ENCODE measurements around the gene ATP13A3.

ATP13A3 gene

DNA sequence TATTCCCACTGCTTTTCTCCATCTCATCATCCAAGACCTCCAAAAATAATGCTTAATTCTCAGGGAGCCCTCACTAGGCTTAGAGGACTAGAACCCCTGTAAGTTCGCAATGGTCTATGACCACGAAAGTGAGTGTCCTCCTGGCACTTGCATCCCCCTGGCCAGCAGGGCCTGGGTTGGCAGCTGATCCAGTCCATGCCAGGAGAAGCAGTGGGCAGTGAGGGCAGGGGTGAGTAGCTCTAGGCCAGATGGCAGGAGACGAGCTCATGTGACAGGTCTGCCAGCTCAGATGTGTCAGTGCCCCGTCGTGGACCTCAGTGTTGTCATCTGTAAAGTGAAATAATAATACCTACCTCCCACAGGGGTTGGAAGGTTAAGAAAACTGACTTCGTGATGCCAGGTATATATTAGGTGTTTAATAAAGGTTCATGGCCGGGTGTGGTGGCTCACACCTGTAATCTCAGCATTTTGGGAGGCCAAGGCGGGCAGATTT lies 98.8 kb downstream of the ATP13A3 start:
- DNase-seq = no peak

DNA sequence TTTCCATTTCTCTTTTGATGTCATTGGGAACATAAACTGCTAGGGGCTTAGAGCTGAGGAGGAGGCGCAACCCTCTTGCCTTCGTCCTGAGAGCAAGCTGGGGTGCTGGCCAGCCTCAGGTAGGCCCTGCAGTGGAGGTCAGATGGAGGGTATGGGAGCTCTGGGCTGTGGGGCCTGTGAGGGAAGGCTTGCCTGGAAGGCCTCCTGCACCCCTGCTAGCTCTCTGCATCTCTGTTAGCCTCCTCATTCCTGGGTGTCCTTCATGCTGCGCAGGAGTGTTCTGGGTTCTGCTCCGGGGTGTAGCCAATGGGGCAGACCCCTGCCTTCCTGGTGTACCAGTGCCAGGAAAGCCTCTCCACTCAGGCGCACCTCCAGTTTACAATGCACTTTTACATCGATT lies 99.5 kb downstream of the ATP13A3 start:
- no peak for DNase-seq

DNA sequence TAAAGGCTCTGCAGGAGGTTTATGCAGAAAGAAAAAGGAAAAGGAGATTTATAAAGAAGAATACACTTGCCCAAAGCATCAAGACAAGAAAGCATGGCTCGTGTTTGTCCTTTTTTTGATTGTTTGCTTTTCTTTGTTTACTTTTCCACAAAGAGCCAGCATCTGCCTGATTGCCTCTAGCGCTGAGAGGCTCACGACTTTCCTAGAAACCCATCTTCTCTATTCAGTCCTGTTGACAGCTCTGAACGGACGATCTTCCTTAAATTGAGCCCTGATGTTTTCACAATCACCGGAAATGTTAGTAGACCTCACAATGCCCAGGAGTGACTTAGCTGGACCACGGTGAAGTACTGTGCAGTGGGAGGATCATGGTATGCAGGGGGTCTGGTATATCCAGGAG lies 100.2 kb downstream of the ATP13A3 start:
- no peak for DNase-seq

DNA sequence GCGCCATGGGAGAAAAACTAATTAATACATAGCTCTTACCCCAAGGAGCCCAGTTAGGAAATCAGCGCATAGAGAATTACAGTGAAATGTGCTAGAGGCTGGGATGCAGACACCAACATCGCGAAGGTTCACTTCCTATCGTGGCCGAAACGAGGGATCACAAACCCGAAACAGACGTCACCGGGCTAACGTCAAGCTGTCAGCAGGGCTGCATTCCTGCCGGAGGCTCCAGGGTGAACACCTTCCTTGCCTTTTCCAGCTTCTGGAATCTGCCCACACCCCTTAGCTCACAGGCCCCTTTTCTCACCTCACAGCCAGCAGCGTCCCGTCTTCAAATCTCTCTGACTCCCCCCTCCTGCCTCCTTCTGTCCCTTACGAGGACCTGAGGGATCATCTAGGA lies 100.7 kb downstream of the ATP13A3 start:
- no peak for DNase-seq

GRCh38 chr3:194384569-194385001 lies 102.2 kb downstream of the ATP13A3 start:
- DNase-seq = no peak

- DNase-seq = no peak
Observed at GRCh38 chr3:194384156-194384555, 102.6 kb downstream of the ATP13A3 start.

DNA sequence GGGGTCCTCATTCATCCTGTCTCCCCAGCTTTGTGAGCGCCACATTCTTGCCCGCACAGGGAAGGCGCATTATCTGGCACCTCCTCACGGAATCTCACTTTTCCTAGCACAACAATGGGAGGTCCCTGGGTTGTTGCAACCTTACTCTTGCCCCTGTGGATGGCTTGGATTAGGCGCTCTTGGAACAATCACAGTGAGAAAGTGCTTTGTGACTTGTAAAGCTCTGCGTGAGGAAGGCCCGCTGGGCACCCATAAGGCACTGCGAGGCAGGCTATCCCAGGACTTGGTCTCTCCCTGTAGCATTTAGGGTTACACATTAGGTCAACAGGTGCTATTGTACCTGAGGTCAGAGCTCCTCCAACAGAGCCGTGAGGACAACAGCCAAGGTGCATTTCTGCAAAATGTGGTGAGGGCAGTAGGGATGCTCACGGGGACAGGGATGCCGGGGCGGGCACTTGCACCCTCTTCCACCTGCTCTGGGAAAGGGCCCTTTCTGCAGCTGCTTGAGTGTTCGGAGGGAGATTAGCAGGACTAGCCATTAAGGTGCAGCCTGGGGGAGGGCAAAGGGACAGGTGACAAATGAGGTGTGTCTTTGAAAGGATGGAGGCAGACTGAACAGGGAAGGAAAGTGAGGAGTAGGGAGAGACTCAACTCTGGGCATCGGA lies 103.4 kb downstream of the ATP13A3 start:
- DNase-seq = no peak

- no peak for DNase-seq
Observed at GRCh38 chr3:194382892-194383223, 103.9 kb downstream of the ATP13A3 start.

- no peak for DNase-seq
Observed at GRCh38 chr3:194382196-194382891, 104.5 kb downstream of the ATP13A3 start.

DNA sequence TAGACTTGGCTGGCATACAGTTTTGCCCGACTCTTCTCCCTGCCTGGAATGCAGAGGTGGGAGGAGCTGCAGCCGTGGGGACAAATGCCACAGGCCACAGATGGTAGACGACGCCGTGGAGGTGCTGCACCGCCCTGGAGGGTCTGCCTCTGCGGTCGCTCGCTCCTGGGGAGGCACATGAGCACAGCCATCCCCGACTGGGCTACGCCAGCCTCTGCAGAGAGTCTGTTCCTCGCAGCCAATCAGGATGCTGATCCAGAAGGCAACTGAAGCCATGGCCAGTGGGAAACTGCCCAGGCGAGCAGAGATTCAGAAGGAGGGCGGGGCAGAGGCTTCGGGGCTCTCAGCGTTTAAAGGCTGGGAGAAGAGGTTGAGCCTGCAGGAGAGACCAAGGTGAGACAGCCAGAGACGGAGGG lies 105.3 kb downstream of the ATP13A3 start:
- DNase-seq = no peak

- DNase-seq = no peak
Observed at GRCh38 chr3:194380326-194380725, 106.5 kb downstream of the ATP13A3 start.

DNA sequence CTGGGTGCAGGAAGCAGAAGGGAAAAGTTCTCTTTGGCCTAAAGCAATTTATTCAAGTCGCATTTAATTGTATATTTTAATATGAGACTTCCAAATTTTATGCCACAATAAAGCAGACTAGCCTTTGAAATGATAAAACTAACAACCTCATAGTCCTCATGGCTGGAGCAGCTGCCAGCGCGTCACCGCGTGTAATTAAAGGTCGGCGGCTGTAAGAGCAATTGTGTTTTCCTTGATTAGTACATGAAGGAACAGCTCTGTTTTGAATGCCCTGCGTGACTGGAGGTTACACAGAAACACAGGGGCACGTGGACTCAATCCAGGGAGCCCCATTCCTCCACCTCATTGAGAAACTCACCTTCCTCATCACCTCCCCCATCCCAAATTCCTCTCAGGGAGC lies 107.2 kb downstream of the ATP13A3 start:
- no peak for DNase-seq

DNA sequence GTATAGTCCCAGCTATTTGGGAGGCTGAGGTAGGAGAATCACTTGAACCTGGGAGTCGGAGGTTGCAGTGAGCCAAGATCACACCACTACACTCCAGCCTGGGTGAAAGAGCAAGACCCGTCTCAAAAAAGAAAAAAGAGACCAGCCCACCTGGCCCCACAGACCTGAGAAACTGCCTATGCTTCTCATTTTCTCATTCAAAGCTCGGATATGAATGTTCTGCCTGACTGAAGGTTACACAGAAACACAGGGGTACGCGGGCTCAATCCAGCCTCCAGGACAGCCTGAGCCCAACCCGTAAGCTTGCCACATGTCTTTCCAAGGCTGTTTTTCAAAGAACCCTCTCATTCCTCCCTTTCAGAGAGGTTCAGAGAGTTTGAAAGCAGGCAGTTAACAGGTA lies 107.6 kb downstream of the ATP13A3 start:
- no peak for DNase-seq

DNA sequence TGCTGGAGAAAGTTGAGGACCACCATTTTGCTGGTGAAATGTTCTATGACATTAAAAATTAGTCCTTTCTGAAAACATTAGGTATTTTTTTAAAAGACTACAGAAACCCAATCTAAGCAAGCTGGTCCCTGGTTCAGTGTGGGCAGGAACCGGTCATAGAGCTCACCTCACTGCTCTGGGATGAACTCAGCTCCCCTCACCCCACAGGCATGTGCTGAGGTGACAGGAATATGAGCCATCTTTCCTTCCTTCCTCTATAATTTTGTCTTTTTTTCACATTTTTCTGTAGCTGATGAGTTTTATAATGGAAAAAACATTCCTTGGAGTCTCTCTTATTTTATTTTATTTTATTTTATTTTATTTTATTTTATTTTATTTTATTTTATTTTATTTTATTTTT lies 109.1 kb downstream of the ATP13A3 start:
- DNase-seq = no peak

GRCh38 chr3:194376241-194376560 lies 110.6 kb downstream of the ATP13A3 start:
- DNase-seq = no peak

- no peak for DNase-seq
Observed at GRCh38 chr3:194375473-194376240, 111.1 kb downstream of the ATP13A3 start.

DNA sequence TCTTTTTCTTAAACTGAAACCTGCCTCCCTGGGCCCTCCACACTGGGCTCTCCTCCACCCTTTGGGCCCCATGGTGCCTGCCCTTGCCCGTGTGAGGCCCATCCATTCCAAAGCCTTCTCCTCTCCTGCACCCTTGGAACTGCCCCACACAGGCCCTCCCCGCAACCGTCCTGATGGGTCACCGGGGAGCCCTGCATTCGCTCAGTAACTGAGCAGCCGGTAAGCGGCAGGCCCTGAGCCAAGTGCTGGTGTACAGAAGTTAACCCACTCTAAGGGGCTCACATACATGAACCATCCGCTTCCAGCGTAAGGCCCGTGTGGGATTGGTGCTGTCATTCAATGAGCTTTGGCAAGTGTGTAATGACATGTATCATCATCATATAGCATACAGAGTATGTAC lies 111.9 kb downstream of the ATP13A3 start:
- DNase-seq = no peak

GRCh38 chr3:194373899-194374298 lies 112.9 kb downstream of the ATP13A3 start:
- no peak for DNase-seq

- DNase-seq = no peak
Observed at GRCh38 chr3:194373028-194373427, 113.8 kb downstream of the ATP13A3 start.

DNA sequence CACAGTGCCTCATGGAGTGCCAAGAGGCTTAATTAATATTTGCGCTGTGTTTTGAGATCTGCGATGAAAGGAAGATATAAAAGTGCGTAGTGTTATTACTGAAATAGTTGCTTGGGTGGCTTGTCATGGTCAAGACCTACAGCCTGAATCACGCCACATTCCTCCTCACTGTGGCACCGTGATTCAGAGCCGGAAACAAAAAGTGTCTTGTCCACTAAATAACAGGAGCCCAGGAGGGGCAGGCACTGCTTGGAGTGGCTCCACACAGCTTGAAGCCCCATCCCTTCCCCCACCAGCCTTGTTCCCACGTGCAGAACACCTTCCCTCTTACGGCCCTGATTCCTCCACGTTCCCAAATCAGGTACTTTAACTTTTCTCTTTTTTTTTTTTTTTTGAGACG lies 116.0 kb downstream of the ATP13A3 start:
- DNase-seq = no peak

DNA sequence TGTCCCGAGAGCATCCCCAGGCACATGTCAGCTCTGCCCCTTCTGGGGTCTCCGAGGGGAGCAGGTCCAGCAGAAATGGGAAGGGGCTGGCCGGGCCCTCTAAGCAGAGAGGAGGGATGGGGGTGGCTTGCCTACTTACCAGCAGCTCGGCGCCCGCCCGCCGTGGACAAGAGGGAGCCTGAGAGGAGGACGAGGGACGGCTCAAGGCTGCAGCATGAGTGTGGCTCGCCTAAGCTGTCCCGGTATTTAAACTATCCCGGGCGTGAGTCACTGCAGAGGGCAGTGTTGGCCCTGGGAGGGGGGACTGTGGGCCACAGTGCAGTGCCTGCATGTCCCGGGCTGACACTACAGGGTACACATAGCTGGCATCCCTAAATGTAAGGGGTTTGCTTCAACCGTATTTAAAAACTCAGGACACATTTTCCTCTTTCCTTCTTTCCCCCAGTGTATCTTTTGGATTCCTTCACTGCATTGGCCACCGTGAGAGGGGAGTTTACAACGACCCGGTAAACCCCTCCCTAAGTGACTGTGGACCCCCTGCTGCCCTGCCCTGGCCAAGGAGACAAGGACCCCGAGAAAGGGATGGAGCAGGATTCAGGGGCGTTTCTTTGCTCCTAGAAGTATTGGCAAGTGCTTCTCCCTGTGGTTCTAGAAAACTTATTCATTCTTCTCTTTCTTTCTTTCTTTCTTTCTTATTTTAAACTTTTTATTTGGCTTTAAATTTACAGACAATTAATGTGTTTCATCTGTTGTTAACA lies 117.1 kb downstream of the ATP13A3 start, which contains the start of gene LRRC15:
TSS of gene LRRC15 (minus strand) at position 222 of the 758 bp plus-strand sequence. CDS start 8,700 bp downstream, outside the sequence.
- DNase-seq = peak; percentile 24

- DNase-seq = no peak
Observed at GRCh38 chr3:194368918-194369317, 117.9 kb downstream of the ATP13A3 start.
